ENCODE measurements around the gene CACNA1S. TPM values are rescaled to one million over a fixed set of nuclear protein-coding genes. Genes with fewer than 3 reads are reported as not detected.

CACNA1S gene
- polyA plus RNA-seq, 3 donors, result 0.39 to 0.50 (median 0.44) TPM

- no peak for DNase-seq (ENCODE audit: extremely low read depth in 1 of 11, low read depth in 9 of 11, low spot score in 4 of 11)
Measured at GRCh38 chr1:201100169-201100930, 11.9 kb downstream of the CACNA1S start.

GRCh38 chr1:201098992-201099677 is 13.1 kb downstream of the CACNA1S start:
- peak in 1 of 11 donors; percentile 43 for DNase-seq (ENCODE audit: extremely low read depth in 1 of 11, low read depth in 9 of 11, low spot score in 4 of 11)

GRCh38 chr1:201096977-201097856 is 15.0 kb downstream of the CACNA1S start:
- DNase-seq (ENCODE audit: extremely low read depth in 1 of 11, low read depth in 9 of 11, low spot score in 4 of 11), result no peak

- DNase-seq (ENCODE audit: extremely low read depth in 1 of 11, low read depth in 9 of 11, low spot score in 4 of 11), result no peak
Measured at GRCh38 chr1:201096041-201096461, 16.2 kb downstream of the CACNA1S start.

- no peak for DNase-seq (ENCODE audit: extremely low read depth in 1 of 11, low read depth in 9 of 11, low spot score in 4 of 11)
Measured at GRCh38 chr1:201095581-201095980, 16.6 kb downstream of the CACNA1S start.

- DNase-seq (ENCODE audit: extremely low read depth in 1 of 11, low read depth in 9 of 11, low spot score in 4 of 11), result no peak
Measured at GRCh38 chr1:201094832-201095231, 17.4 kb downstream of the CACNA1S start.

GRCh38 chr1:201093962-201094361 is 18.3 kb downstream of the CACNA1S start:
- DNase-seq (ENCODE audit: extremely low read depth in 1 of 11, low read depth in 9 of 11, low spot score in 4 of 11), result no peak

- no peak for DNase-seq (ENCODE audit: extremely low read depth in 1 of 11, low read depth in 9 of 11, low spot score in 4 of 11)
Measured at GRCh38 chr1:201093561-201093960, 18.7 kb downstream of the CACNA1S start.

GRCh38 chr1:201092738-201093137 is 19.5 kb downstream of the CACNA1S start:
- no peak for DNase-seq (ENCODE audit: extremely low read depth in 1 of 11, low read depth in 9 of 11, low spot score in 4 of 11)

GRCh38 chr1:201091256-201091655 is 21.0 kb downstream of the CACNA1S start:
- DNase-seq (ENCODE audit: extremely low read depth in 1 of 11, low read depth in 9 of 11, low spot score in 4 of 11), result no peak

GRCh38 chr1:201090541-201090940 is 21.7 kb downstream of the CACNA1S start:
- DNase-seq (ENCODE audit: extremely low read depth in 1 of 11, low read depth in 9 of 11, low spot score in 4 of 11), result no peak

GRCh38 chr1:201089596-201089995 is 22.6 kb downstream of the CACNA1S start:
- no peak for DNase-seq (ENCODE audit: extremely low read depth in 1 of 11, low read depth in 9 of 11, low spot score in 4 of 11)

- no peak for DNase-seq (ENCODE audit: extremely low read depth in 1 of 11, low read depth in 9 of 11, low spot score in 4 of 11)
Measured at GRCh38 chr1:201088901-201089525, 23.2 kb downstream of the CACNA1S start.

- no peak for DNase-seq (ENCODE audit: extremely low read depth in 1 of 11, low read depth in 9 of 11, low spot score in 4 of 11)
Measured at GRCh38 chr1:201088395-201088794, 23.8 kb downstream of the CACNA1S start.

- no peak for DNase-seq (ENCODE audit: extremely low read depth in 1 of 11, low read depth in 9 of 11, low spot score in 4 of 11)
Measured at GRCh38 chr1:201085902-201086735, 26.1 kb downstream of the CACNA1S start.

GRCh38 chr1:201084295-201084694 is 27.9 kb downstream of the CACNA1S start:
- DNase-seq (ENCODE audit: extremely low read depth in 1 of 11, low read depth in 9 of 11, low spot score in 4 of 11), result peak in 1 of 11 donors; percentile 20

GRCh38 chr1:201083741-201084140 is 28.5 kb downstream of the CACNA1S start:
- no peak for DNase-seq (ENCODE audit: extremely low read depth in 1 of 11, low read depth in 9 of 11, low spot score in 4 of 11)

- DNase-seq (ENCODE audit: extremely low read depth in 1 of 11, low read depth in 9 of 11, low spot score in 4 of 11), result no peak
Measured at GRCh38 chr1:201080135-201080534, 32.1 kb downstream of the CACNA1S start.
